GM10847 (cell line): ENCODE measurements around the gene NME9.

Source experiments
- POLR2A ChIP-seq: IDR thresholded peaks from 2 replicates; pipeline ENCODE4 v1.6.1; 2011; ENCODE audit not compliant: insufficient read length; ENCODE audit errors: extremely low read depth

The NME9 gene

DNA sequence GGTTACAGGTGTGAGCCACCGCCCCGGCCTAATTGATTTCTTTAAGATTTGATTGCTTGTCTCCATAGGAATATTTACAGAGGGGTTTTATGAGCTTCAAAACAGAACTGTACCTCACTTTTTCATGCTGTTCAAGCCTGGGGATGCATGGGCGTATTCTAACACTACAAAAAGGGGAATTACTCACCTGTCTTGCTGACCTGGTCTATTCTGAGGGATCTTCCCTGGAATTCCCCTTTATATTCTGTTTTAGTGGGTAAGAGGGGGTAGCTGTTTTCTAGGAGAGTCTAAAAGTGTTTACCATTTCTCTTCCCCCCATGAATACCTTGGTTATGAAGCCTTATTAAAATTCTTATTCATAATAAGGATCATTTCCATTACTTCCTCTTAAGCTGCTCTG lies 48.1 kb downstream of the NME9 start:
- no peak for TF ChIP-seq POLR2A

GRCh38 chr3:138271189-138271794 lies 58.4 kb downstream of the NME9 start:
- no peak for TF ChIP-seq POLR2A

DNA sequence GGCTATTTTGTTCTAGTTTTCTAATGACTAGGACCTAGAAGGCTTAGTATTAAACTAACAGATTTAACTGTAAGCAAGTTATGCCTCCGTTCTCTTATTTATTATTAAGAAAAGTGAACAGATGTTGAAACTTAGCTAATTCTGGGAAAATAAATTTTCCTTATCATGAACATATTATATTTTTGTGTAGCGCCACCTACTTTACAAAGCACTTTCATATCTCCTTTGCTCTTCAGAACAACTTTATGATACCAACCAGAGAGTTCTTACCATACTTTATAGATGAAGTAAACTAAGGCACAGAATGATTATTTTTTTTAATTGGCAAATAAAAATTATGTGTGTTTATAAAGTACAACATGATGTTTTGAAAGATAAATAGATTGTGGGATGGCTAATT lies 59.4 kb downstream of the NME9 start:
- no peak for TF ChIP-seq POLR2A

DNA sequence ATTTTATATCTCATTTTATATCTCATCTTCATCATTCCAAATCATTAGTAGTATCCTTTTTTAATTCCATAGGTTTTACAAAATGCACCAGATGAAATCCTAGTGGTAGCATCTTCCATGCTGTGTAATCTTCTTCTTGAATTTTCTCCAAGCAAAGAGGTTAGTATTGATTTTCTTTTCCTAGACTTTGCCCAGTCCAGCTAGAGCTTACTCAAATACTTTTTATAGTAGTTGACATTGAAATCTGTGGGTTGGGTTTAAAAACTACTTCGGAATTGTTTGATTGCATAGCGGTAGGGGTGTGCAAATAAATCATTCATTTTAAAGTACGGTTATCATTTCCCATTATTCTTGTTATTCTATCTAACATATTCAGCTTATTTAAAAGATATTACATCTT lies 62.6 kb downstream of the NME9 start:
- no peak for TF ChIP-seq POLR2A

DNA sequence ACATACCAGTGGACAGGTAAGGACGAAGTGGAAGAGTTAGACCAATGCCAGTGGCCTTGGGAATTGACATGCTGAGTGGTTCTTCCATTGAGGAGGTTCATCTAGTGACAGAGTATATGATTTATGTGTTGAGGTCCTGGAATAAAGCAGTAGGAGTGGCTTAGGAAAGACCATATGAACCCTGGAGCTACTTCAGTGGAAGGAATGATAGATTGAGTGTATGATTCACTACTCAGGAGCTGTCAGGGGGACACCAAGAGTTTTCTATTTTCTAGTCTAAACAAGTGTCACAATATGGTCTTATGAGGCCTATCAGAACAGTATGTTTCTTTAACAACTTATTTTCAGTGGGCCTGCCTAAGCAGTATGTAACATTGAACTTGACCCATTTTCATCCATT lies 63.9 kb downstream of the NME9 start:
- no peak for TF ChIP-seq POLR2A

DNA sequence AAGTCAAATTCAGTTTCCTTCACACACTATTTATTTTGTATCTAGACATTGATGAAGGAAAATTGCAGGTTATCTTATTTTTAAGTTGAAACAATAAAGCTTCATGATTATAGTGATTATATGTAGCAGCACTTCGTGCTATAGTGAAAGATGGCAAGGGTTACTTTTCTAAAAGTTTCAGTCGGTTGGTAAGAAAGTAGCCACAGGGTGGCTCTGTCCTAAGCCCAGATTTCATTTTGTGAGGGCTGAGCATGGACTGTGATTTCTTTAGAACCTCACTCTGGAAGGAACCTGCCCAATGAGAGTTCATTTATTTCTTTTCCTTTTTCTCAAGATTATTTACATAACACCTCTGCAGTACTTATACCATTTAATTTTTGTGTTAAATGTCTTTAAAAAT lies 66.5 kb downstream of the NME9 start:
- no peak for TF ChIP-seq POLR2A

DNA sequence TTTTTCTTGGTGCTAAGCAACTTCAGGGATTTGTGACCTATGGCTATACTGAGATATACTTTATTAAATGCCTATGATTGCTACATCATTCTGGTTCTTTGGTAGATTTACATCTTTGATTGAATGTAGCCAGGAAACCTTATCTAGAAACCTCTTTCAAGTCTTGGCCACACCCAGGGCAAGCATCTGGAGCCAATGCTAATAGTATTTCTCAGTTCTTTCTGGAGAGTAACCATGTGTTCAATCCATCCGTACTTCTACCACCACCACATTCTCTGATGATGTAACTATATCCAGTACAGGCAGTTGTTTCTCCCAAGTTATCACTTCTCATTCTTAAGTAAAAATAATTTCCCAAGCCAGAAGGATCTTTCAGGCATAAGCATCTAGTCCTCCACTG lies 69.0 kb downstream of the NME9 start:
- no peak for TF ChIP-seq POLR2A

- TF ChIP-seq POLR2A: no peak
Observed at GRCh38 chr3:138259126-138259525, 70.5 kb downstream of the NME9 start.

DNA sequence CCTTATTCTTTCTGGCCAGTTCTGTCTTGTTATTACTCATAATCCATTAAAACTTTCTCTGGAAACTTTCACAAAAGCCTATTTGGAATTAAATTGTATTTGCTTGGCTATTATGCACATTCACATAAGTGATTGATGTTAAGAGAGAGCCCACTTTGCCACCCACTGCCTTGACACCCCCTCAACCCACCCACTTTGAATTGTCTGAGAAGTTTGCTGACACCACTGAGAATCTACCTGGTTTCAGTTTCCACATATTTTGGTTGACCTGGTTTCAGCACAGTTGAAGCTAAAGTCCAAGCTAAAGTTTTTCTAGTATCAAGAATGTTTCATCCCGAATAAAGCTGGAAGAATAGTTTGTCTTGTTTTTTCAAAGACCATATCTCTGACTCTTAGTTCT lies 71.7 kb downstream of the NME9 start:
- no peak for TF ChIP-seq POLR2A

GRCh38 chr3:138256022-138256421 lies 73.6 kb downstream of the NME9 start:
- TF ChIP-seq POLR2A: no peak

DNA sequence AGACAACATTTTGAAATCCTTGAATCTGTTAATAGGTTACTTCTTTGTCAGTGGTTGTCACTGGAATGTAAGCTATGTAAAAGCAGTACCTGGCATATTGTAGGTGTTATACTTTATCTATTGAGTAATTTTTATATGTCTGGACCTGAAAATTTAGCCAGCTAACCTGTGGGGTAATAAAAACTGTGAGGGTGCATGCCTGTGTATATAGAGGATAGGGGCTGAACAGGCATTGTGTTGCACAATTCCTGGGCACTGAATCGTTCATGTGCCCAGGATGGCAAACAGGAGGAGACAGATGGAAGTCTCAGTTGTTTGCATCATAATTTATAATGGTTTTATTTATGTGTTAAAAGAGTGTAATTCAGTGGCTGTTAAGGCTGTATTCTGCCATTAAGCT lies 75.4 kb downstream of the NME9 start:
- no peak for TF ChIP-seq POLR2A

GRCh38 chr3:138253609-138254008 lies 76.0 kb downstream of the NME9 start:
- no peak for TF ChIP-seq POLR2A
